HG03575 (cell line): ENCODE data around the gene NLRC5.
"Not testable (repeated sequence)": the region's sequence is repeated elsewhere in the genome, so short reads cannot be mapped to it uniquely, and the experiment has no call there.

Experiments
- ATAC-seq: cut with Tn5 transposase; IDR thresholded peaks from one replicate; pipeline ENCODE4 v1.9.1; 2021; ENCODE audit not compliant: unreplicated experiment, insufficient number of reproducible peaks, low FRiP score; ENCODE audit errors: extremely low read depth

Gene NLRC5

DNA sequence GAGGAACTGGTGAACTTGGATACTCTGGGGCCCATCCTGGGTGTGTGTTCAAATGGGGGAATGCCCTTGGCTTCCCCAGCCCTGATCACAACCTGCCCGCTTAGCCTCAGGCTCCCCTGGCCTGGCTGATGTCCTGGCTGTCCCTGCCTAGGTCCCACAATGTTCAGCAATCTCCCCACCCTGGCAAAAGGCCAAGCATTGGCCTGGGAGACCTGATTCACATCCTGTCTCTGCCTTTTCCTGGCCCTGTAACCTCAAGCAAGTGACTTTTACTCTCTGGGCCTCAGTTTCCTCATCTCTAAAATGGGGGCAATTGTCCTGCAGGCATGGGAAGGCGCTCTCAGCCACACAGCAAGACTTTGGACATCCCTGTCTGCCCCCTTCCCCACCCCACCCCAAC lies 117.4 kb downstream of the NLRC5 start:
- no peak for ATAC-seq

DNA sequence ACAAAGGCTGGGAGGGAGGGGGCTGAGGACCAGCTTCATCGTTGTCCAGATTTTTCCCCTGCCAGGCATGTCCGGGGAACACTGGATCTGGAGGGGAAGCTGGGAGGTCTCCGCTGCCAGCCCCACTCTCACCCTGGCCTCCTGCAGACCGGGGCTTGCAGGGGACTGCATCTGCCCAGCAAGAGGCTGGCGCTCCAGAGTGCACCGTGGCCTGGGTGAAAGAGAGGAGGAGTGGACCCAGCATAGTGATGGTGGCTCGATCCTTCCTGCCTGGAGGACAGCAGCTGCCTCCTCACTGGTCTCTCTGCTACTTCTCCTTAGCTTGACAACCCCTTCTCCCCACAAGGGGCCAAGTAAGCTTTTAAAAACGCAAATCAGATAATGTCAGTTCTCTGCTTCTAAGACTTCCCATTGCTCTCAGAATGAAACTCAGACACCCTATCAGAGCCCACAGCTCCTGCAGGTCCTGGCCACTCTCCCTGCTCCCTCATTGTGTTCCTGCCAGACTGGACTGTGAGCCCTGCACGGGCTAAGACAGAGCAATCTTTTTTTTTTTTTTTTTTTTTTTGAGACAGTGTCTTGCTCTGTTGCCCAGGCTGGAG lies 118.1 kb downstream of the NLRC5 start:
- ATAC-seq = no peak

DNA sequence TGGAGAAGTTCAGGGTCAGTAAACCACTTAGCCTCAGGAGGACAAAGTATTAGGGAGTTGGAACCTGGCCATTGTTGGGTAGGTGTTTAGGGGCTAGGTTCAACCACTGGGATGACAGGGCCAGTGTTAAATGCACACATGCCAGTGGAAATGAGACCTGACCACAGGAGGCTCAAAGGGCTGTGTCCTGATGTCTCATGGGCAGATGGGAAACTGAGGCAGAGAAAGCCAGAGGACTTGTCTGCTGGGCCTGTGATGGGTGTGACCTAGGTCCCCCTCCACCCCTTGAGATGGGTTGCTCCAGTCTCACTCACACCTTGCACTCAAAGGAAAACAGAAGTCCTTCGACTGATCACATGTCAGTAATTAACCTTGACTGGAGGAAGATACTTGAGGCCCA lies 119.1 kb downstream of the NLRC5 start:
- ATAC-seq = no peak

DNA sequence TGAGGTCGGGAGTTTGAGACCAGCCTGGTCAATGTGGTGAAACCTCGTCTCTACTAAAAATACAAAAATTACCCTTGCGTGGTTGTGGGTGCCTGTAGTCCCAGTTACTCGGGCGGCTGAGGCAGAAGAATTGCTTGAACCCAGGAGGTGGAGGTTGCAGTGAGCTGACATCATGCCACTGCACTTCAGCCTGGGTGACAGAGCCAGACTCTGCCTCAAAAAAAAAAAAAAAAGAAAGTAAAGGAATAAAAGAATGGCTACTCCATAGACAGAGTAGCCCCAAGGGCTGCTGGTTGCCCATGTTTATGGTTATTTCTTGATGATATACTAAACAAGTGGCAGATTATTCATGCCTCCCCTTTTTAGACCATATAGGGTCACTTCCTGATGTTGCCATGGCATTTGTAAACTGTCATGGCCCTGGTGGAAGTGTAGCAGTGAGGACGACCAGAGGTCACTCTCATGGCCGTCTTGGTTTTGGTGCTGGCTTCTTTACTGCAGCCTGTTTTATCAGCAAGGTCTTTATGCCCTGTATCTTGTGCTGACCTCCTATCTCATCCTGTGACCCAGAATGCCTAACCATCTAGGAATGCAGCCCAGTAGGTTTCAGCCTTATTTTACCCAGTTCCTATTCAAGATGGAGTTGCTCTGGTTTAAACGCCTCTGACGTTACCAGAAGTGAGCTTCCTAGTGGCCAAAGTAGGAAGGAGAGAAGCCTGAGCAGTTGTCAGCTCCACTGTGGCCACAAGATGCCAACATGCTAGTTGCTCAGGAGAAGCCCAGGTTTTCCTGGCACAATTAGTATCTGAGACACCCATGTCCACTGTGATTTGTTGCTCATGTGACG lies 120.1 kb downstream of the NLRC5 start:
- not testable (repeated sequence) for ATAC-seq

- no peak for ATAC-seq
These were observed 121.6 kb downstream of the NLRC5 start for GRCh38 chr16:57110937-57111336.

DNA sequence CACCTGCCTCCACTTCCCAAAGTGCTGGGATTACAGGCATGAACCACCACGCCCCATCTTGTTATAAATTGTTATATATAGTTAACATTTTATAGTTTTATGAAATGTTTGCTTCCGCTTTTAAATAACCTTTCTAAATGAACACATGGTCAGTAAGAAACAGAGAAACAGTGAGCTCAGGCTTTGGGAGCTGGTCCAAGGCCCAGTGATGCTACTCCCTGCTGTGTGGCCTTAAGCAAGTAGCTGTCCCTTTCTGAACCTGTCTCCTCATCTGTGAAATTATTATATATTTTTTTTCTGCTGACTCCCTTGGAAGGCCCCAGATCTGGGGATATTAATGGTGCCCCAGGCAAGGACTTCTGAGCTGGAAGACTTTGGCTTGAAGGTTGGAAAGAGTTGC lies 122.1 kb downstream of the NLRC5 start:
- ATAC-seq = no peak

GRCh38 chr16:57112403-57113041 lies 123.2 kb downstream of the NLRC5 start:
- ATAC-seq = no peak

DNA sequence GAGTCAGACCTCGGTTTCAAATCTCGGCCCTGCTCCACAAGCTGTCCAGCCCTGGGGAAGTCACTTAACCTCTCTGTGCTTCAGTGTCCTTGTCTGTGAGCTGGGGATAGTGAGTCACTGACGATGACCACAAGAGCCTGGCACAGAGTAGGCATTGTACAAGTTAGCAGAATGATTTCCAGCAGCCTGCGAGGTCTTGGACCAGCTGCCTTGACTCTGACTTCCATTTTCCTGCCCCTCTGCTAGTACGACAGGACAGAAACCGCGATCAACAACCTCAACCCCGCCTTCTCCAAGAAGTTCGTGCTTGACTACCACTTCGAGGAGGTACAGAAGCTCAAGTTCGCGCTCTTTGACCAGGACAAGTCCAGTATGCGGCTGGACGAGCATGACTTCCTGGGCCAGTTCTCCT lies 123.7 kb downstream of the NLRC5 start:
- no peak for ATAC-seq

- ATAC-seq = no peak
These were observed 124.3 kb downstream of the NLRC5 start for GRCh38 chr16:57113664-57114063.

DNA sequence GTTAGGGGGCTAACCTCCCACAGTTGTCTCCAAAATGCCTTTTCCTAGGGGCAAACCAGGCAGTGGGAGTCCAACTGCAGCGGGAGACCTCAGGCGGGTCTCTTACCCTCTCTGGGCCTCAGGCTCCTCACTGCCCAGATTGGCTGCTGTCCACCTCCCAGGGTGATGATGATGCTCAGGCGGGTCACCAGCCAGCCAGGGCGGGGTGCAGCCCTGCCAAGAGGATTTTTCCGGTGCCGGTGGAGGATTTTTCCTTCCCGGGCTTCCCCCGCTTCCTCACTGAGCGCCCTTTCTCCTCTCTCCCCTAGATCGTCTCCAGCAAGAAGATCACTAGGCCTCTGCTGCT lies 125.8 kb downstream of the NLRC5 start:
- ATAC-seq = no peak

DNA sequence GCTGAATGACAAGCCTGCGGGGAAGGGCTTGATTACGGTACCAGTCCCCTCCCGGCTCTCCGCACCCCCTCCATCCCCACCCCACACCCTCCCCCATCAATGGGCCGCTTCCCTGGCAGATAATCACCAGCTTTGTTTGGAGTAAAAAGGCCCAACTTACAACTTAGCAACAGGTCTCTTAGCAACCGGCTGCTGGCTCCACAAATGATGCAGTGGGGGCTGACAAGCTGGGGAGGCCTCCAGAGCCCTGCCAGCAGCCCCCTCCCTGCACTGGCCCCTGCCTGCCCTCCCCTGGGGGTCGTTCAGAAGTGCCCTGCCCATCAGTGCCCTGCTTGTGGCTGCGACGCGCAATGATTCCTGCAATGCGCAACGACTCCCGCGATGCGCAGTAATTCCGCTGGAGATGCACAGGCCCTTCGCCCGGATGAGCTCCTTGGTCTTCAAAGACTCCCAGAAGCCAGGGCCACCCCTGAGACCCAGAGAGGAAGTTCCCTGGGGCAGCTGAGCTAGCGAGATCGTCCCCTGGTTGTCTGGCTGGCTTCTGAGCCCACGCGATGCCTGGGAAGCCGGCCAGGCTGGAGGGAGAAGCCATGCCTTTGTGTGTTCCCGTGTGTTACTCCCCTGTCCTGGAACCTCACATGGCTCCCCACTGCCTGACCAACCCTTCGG lies 126.3 kb downstream of the NLRC5 start:
- no peak for ATAC-seq

GRCh38 chr16:57118461-57119084 lies 129.2 kb downstream of the NLRC5 start:
- ATAC-seq = no peak

DNA sequence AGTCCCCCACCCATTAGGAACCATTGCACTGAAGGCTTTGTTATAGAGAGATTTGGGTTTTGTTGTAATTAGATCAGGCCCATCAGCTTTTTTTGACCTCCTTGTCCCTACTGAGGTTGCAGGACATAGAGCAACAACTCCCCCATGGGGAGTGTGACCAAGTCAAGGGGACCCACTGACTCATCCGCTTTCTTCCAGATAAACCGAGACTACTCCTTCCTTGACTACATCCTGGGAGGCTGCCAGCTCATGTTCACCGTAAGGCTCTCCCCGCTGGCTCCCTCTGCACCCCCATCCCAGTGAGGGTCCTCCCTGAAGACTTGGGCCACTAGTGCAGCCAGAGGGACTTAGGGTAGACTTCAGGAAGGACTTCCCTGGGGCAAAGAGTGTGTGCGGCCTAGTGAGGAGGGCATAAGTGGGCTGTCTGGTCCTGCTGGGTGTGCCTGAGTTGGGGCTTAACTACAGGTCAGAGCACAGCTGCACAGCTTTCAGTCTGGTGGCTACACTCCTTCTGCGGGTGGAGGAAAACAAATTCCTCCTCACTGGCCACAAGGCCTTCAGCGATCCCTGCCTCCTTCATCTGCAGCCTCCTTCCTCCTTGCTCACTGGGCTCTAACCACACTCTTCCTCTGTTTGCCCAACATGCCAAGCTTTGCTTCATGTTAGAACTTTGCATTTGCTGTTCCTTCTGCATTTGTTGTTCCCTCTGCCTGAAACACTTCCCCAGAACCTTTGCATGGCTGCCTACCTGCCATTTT lies 134.0 kb downstream of the NLRC5 start:
- no peak for ATAC-seq

GRCh38 chr16:57123974-57124674 lies 134.8 kb downstream of the NLRC5 start:
- no peak for ATAC-seq

- no peak for ATAC-seq
These were observed 136.0 kb downstream of the NLRC5 start for GRCh38 chr16:57125376-57125775.

DNA sequence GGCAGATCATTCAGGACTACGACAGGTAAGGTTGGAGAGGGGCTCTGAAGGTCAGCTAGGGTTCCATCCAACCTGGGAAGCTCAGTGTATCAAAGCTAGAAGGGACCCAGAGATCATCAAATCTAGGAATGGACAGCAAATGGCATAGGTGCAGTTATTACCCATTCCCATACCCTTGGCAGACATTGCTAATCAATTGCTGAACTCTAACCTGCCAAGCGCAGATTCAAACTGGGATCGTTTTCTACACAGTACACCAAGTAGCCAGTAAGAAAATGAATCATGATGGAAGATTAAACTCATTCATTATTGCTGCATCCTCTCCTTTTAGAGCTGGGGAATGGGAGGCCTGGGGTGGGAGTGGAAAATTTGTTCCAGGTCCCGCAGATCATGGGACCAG lies 136.6 kb downstream of the NLRC5 start:
- no peak for ATAC-seq

- no peak for ATAC-seq
These were observed 137.1 kb downstream of the NLRC5 start for GRCh38 chr16:57126411-57126810.
